Suprapubic skin (tissue), 2 donors: ENCODE data around the gene SLC35D1.

ENCODE experiments used
- EP300 ChIP-seq: sonication (generic); formaldehyde crosslinking; IDR thresholded peaks from one replicate; pipeline ENCODE4 v1.6.1; 2017; ENCODE audit warnings: antibody characterized with exemption
- POLR2A ChIP-seq, 2 donors: fragments of 450-650 bp; IDR thresholded peaks; one replicate each; pipeline ENCODE4 v1.6.1; 2017; ENCODE audit warnings: antibody characterized with exemption in 2 of 2, mild to moderate bottlenecking in 2 of 2, moderate library complexity in 2 of 2

DNA sequence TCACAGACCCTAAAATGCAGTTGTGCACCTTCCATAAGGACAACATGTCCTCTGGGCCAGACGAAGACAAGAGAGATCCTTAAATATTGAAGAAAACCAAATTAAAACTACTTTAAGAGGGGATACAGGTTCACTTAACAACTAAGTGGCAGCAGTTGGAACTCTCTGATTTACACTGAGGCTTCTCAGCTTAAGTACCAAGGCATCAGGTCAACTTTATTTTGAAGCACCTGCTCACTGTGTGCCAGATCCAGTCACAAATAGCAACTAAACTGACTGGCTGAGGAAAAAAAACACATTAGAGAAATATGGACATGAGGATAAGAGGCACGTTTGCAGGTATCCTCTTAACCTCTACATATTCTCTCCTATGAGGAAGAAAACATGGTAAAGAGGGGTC is 33.2 kb downstream of the SLC35D1 start:
- TF ChIP-seq POLR2A (IDR thresholded peaks at IDR 0.05) (no peak), EP300 (no peak)
